ENCODE data around the gene BCO2.

Gene BCO2

DNA sequence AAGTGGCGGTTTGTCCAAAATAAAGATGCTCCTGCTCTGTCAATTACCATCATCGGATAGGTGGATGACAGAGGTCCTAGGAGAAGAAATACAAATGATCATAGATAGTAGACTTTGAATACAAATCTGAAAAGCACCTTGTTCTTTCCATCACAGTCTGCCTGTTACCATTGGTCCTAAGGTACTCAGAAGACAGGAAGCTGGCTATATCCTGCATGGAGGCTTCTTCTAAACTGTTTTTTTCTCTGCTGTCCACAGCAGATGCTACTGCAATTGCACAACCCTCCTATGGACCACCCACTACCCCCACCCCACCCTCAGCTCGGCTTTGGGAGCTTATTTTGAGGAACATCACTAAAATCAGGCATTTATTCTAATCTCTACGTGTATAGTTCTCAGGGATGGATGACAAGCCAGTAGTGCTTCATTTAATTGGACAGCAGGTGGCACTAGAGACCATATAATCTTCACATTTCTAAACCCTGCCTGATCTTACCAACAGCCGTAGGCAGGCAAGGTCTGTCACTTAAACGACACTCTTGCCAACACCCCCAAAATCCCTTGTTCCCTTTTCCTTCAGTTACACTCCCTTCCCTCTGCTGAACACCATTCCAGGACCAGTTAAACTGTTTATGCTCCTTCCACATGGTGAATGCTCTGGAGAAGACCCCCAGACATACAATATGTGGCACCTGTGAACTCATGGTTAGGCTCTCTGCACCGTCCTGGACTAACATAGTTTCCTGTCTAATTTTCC, 44.3 kb downstream of the BCO2 start:
- ChIA-PET POLR2A (ENCODE audit: low non-redundant PET) (interaction anchor here (0.6 kb wide), 1 partner anchor 61 kb away, joined by 9 read pairs; no protein-coding TSS in a partner anchor), CTCF (interaction anchor here (0.6 to 3.0 kb wide), 6 partner anchors 17 to 1070 kb away, joined by 4 to 32 read pairs (median 6); no protein-coding TSS in a partner anchor)
- DNase-seq (ENCODE audit: low spot score), result peak; percentile 62
- no peak overlapping the region for H3K27ac ChIP-seq
- TF ChIP-seq, protein P1, sequence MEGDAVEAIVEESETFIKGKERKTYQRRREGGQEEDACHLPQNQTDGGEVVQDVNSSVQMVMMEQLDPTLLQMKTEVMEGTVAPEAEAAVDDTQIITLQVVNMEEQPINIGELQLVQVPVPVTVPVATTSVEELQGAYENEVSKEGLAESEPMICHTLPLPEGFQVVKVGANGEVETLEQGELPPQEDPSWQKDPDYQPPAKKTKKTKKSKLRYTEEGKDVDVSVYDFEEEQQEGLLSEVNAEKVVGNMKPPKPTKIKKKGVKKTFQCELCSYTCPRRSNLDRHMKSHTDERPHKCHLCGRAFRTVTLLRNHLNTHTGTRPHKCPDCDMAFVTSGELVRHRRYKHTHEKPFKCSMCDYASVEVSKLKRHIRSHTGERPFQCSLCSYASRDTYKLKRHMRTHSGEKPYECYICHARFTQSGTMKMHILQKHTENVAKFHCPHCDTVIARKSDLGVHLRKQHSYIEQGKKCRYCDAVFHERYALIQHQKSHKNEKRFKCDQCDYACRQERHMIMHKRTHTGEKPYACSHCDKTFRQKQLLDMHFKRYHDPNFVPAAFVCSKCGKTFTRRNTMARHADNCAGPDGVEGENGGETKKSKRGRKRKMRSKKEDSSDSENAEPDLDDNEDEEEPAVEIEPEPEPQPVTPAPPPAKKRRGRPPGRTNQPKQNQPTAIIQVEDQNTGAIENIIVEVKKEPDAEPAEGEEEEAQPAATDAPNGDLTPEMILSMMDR (conservative IDR thresholded peaks at IDR 0.05; ENCODE audit: low read depth), result peak; percentile 77

DNA sequence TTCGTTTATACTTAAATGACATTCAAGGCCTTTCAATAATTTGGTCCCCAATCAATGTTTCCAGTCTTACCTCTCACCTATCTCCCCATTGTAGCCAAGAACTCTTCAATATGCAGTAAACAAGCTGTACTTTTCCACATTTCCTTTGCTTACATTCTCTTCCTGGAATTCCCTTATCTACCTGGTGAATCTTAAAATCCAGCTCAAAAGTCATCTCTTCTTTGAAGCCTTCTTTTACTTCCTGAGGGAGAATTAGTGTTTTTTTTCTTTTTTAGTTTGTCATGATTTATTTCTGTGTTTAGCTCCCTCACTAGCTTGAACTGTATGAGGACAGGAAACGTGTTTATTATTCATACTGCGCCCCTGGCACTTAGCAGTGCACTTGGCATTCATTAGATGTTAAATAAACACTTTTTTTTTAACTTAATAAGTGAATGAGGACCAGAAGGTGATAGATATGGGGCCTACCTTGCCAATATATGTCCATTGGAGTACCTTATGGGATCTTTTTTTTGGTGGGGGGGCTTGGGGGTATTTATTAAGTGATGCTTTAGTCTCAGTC, 46.0 kb downstream of the BCO2 start:
- POLR2A ChIA-PET (ENCODE audit: low non-redundant PET), result no interaction called here
- CTCF ChIA-PET, result interaction anchor here (0.7 to 3.0 kb wide), 2 partner anchors 59 to 134 kb away, joined by 4 to 32 read pairs; no protein-coding TSS in a partner anchor
- H3K27ac ChIP-seq, result no peak overlapping the region

DNA sequence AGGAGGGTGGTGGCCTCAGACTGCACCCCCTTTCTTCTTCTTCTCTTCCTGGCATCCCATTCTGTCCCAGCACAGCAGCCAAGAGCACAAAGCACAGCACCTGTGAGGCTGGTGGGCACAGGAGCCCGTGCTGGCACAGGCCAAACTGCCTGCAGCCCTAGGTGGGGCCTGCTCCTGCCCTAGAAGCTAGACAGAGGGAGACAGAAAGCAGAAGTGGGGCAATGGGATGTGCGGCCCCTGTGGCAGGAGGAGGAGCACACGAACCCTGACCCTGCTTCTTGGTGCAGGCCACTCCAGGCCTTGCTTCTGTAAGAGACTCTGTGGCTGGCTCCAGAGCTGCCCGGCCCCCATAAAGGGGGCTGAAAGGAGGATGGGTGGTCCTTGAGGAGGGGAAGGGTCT, 47.0 kb downstream of the BCO2 start:
- CTCF ChIA-PET, result interaction anchor here (0.7 kb wide), 1 partner anchor 135 kb away, joined by 4 read pairs; no protein-coding TSS in a partner anchor
- no peak for DNase-seq (ENCODE audit: low spot score)
- TF ChIP-seq, protein P1 (conservative IDR thresholded peaks at IDR 0.05; ENCODE audit: low read depth), result no peak
- H3K27ac ChIP-seq, result 0 out of 2 replicates have a peak overlapping the region, but pooled peaks have one; percentile 23
- POLR2A ChIA-PET (ENCODE audit: low non-redundant PET), result no interaction called here

More for the DNA sequence above, 46.0 kb downstream of the BCO2 start:
- TF ChIP-seq, protein P1 (conservative IDR thresholded peaks at IDR 0.05; ENCODE audit: low read depth), result no peak
- DNase-seq (ENCODE audit: low spot score), result no peak

DNA sequence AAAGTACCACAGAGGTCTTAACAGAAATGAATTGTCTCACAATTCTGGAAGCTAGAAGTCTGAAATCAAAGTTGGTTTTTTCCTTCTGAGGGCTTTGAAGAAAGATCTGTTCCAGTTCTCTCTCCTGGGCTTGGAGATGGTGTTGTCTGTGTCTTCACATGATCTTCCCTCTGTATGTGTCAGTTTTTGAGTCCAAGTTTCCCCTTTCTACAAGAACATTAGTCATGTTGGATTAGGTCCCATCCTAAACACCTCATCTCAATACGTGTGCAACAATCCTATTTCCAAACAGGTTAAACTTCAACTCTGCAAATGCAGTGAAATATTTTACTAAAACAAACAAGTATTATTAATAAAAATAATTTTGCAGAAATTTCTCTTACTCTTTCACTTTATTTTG, 47.8 kb downstream of the BCO2 start:
- TF ChIP-seq, protein P1 (conservative IDR thresholded peaks at IDR 0.05; ENCODE audit: low read depth), result no peak
- ChIA-PET CTCF (interaction anchor here (0.8 kb wide), 1 partner anchor 57 kb away, joined by 8 read pairs; no protein-coding TSS in a partner anchor), POLR2A (ENCODE audit: low non-redundant PET) (no interaction called here)
- H3K27ac ChIP-seq, result no peak overlapping the region
- DNase-seq (ENCODE audit: low spot score), result no peak

DNA sequence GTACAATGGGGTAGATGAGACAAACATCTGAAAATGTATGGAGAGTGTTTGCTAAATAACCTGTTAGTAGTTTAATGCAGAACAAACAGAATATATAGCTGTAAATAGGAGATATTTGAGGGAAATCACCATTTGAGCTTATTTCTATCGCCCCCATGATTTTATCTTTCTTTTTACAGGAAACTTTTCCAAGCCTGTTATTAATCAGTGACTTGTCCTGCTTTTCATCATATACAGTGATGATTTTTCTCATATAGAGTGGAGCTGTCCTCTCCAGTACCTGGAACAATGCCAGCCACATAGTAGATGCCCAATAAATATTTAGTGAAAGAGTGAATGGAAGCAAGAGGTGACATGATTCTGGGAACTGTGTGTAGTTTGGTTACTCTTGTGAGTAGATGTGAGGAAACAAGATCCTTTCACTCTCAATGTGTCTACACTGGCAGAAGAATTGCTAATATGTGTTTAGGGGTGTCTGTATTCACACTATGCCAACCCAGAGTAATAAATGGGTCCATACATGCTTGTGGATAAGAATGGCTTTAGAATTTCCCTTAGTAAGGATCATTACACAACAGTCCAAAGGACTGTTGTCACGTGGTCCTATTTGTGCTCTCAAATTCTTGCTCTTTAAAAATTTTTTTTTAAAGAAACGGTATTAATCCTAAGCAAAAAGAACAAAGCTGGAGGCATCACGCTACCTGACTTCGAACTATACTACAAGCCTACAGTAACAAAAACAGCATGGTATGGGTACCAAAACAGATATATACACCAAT, 48.6 kb downstream of the BCO2 start:
- CTCF ChIA-PET, result no interaction called here
- no peak overlapping the region for H3K27ac ChIP-seq
- POLR2A ChIA-PET (ENCODE audit: low non-redundant PET), result no interaction called here
- TF ChIP-seq, protein P1 (conservative IDR thresholded peaks at IDR 0.05; ENCODE audit: low read depth), result no peak
- DNase-seq (ENCODE audit: low spot score), result no peak

DNA sequence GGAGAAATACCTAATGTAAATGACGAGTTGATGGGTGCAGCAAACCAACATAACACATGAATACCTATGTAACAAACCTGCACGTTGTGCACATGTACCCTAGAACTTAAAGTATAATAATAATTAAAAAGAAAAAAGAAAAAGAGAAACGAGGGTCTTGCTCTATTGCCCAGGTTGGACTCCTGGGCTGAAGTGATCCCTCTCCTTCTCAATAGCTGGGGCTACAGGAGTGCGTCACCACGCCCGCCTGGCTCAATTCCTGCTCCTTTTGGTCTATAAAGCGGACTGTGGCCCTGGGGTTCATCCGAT, 50.4 kb downstream of the BCO2 start:
- ChIA-PET CTCF (interaction anchor here (0.8 kb wide), 1 partner anchor 774 kb away, joined by 3 read pairs; no protein-coding TSS in a partner anchor), POLR2A (ENCODE audit: low non-redundant PET) (interaction anchor here (0.5 kb wide), 1 partner anchor 895 kb away, joined by 3 read pairs; no protein-coding TSS in a partner anchor)
- TF ChIP-seq, protein P1 (conservative IDR thresholded peaks at IDR 0.05; ENCODE audit: low read depth), result no peak
- peak overlapping the region; percentile 90 for H3K27ac ChIP-seq
- no peak for DNase-seq (ENCODE audit: low spot score)
